Mucosa of rectum (tissue), 2 donors: ENCODE measurements around the gene DUSP16.

Source experiments
- H3K27ac ChIP-seq, 2 donors: one replicate each; pipeline ENCODE4 v1.7.0; 2013; ENCODE audit warnings: inconsistent platforms in 2 of 2, low read depth in 2 of 2, low read length in 2 of 2
- H3K27me3 ChIP-seq, 2 donors: one replicate each; pipeline ENCODE4 v1.7.0; 2013; ENCODE audit warnings: low read length in 2 of 2; ENCODE audit not compliant: control insufficient read depth in 2 of 2, insufficient read depth in 2 of 2
- H3K36me3 ChIP-seq, 2 donors: one replicate each; pipeline ENCODE4 v1.7.0; 2013; ENCODE audit warnings: low read length in 2 of 2; ENCODE audit not compliant: control insufficient read depth in 2 of 2, insufficient read depth in 2 of 2
- H3K4me1 ChIP-seq, 2 donors: one replicate each; pipeline ENCODE4 v1.7.0; 2013; ENCODE audit warnings: low read length in 2 of 2, mild to moderate bottlenecking in 1 of 2; ENCODE audit not compliant: control insufficient read depth in 2 of 2, insufficient read depth in 2 of 2
- H3K4me3 ChIP-seq, 2 donors: one replicate each; pipeline ENCODE4 v1.7.0; 2013; ENCODE audit warnings: low read length in 2 of 2
- H3K9ac ChIP-seq, 2 donors: one replicate each; pipeline ENCODE4 v1.7.0; 2013; ENCODE audit warnings: low read length in 2 of 2, low read depth in 1 of 2, mild to moderate bottlenecking in 1 of 2
- H3K9me3 ChIP-seq, 2 donors: one replicate each; pipeline ENCODE4 v1.7.0; 2013; ENCODE audit warnings: low read length in 2 of 2; ENCODE audit not compliant: control insufficient read depth in 2 of 2
- donor health status: healthy.
- donor health status: Normal muscosa, but diverticular disease.

The DUSP16 gene

DNA sequence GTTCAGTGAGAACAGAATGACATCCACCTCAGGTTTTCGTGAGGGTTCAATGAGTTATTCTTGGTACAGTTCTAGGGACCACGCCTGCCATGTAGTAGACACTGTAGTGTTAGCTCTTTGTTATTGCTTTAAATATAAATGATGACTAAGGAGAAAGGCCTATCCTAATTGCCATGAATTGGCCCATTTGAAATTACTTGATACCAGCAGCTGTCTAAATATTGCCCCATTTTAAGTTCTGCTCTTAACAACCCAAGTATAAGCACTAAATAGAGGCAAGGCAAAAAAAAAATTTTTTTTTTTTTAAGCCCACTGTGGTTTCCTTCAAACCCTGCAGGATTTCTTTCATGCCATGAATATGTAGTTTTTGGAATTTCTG lies 121.2 kb downstream of the DUSP16 start:
- Histone ChIP-seq H3K27ac (peak overlapping the region; percentile 56 to 59), H3K9ac (no peak overlapping the region)

DNA sequence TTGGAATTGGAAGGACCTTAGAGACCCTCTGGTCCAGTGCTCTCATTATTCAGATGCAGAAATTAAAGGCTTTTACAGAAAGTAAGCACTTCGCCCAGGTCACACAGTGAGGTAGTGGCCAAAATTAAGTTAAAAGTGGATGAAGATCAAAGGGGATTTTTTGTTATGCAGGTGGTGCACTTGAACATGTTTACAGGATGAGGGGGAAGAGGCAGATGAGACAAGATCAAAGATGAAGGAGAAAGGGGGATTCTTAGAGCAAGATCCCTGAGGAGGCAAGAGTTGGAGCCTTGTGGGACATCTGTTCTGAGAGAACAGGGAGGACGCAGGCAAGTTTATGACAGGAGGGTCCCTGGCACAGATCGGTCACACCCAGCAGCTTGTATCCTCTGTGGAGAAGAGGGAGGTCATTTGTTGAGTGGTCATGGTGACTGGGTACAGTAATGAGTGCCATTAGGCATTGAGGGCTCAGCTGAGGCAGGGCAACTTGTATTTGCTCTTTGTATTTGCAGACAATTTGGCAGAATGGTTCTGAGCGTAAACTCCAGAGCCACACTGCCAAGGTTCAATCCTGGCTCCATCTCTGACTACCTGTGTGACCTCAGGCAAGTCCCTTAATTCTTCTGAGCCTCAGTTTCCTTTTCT lies 121.8 kb downstream of the DUSP16 start:
- H3K36me3 ChIP-seq, result peaks cover under 1 to 7% of the 10 kb centered on the region in 2 donors
- no peaks in the 10 kb centered on the region for H3K27me3 ChIP-seq
- H3K4me1 ChIP-seq, result peaks cover 8 to 17% of the 10 kb centered on the region in 2 donors
- H3K4me3 ChIP-seq, result no peak overlapping the region
- H3K9ac ChIP-seq, result no peak overlapping the region
- no peaks in the 10 kb centered on the region for H3K9me3 ChIP-seq
- H3K27ac ChIP-seq, result peak overlapping the region; percentile 10 to 56

More for the DNA sequence above, 121.2 kb downstream of the DUSP16 start:
- Histone ChIP-seq H3K9me3 (no peaks in the 10 kb centered on the region), H3K4me1 (peaks cover 8 to 17% of the 10 kb centered on the region in 2 donors), H3K27me3 (no peaks in the 10 kb centered on the region), H3K36me3 (peaks cover 0 to 6% of the 10 kb centered on the region in 2 donors), H3K4me3 (no peak overlapping the region)

DNA sequence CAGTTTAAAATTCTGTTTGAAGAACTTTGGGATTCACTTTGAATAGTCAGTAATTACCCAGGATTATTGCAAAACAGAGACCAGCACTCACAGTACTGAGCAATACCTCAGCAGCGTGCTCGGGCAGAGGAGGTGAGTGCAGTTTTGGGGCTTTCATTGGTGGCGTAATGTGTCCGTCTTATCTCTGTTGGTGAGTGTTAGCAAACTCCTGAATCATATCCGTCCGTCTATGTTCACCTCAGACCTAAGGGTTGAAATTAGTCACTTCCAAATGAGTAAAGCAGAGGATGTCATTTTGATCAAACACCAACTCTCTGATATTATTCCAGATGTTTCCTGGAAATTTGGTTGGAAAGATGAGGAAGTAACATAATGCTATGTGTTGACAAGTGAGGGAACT lies 123.0 kb downstream of the DUSP16 start:
- Histone ChIP-seq H3K27ac (peak overlapping the region in 1 of 2 donors; percentile 32), H3K9ac (no peak overlapping the region), H3K9me3 (no peaks in the 10 kb centered on the region), H3K4me1 (peaks cover 8 to 17% of the 10 kb centered on the region in 2 donors), H3K27me3 (no peaks in the 10 kb centered on the region), H3K36me3 (peaks cover 2 to 7% of the 10 kb centered on the region in 2 donors), H3K4me3 (no peak overlapping the region)

DNA sequence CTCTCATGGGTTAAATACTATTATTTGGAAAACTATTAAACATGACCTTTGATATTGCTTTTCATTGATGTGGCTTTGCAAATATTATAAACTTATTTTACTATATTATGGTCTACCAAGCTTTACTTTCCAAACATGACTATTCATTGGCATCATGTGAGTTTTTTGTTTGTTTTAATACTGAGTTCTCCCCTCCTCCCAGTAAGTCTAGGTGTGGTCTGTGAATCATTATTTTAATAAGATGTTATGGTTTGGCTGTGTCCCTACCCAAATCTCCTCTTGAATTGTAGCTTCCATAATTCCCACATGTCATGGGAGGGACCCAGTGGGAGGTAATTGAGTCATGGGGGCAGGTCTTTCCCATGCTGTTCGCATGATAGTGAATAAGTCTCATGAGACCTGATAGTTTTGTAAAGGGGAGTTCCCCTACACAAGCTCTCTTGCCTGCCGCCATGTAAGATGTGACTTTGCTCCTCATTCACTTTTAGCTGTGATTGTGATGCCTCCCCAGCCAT lies 125.8 kb downstream of the DUSP16 start:
- H3K36me3 ChIP-seq, result peaks cover 2 to 7% of the 10 kb centered on the region in 2 donors
- H3K9me3 ChIP-seq, result no peaks in the 10 kb centered on the region
- H3K27me3 ChIP-seq, result no peaks in the 10 kb centered on the region
- no peak overlapping the region for H3K27ac ChIP-seq
- peaks cover 10 to 13% of the 10 kb centered on the region in 2 donors for H3K4me1 ChIP-seq
- no peak overlapping the region for H3K9ac ChIP-seq
- H3K4me3 ChIP-seq, result no peak overlapping the region

DNA sequence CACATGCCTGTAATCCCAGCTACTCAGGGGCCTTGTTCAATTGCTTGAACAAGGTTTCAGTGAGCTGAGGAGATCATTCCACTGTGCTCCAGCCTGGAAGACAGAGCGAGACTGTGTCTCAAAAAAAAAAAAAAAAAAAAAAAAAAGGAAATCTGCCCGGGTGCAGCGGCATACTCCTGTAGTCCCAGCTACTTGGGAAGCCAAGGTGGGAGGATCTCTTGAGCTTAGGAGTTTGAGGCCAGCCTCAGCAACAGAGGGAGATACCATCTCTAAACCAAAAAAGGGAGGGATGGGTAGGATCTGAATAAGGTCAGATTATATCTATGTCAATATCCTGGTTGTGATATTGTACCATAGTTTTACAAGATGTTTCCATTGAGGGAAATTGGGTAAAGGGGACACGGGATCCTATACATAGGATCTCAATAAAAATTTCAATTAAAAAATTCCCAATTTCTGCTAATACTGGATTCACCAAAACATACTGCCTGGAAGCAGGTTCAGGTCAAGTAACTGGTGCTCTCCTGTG lies 129.4 kb downstream of the DUSP16 start:
- no peak overlapping the region for H3K27ac ChIP-seq

DNA sequence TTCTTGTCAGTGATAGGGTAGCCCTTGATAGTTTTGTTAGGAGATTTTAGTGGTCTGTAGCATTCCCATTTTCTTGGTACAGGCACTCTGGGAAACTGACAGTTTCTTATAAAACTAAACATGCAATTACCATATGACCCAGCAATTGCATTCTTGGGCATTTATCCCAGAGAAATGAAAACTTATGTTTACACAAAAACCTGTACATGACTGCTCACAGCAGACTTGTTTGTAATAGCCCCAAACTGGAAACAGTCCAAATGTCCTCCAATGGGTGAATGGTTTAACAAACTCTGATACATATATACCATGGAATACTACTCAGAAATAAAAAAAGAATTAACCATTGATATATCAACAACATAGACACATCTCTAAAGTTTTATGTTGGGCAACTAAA lies 130.3 kb downstream of the DUSP16 start:
- Histone ChIP-seq H3K9me3 (no peaks in the 10 kb centered on the region), H3K4me3 (peak overlapping the region; percentile 14 to 20), H3K36me3 (peaks cover 2 to 4% of the 10 kb centered on the region in 2 donors), H3K4me1 (peaks cover 3 to 4% of the 10 kb centered on the region in 2 donors), H3K9ac (peak overlapping the region in 1 of 2 donors; percentile 24), H3K27me3 (no peaks in the 10 kb centered on the region), H3K27ac (peak overlapping the region; percentile 48 to 57)

More for the DNA sequence above, 129.4 kb downstream of the DUSP16 start:
- peaks cover 2 to 7% of the 10 kb centered on the region in 2 donors for H3K36me3 ChIP-seq
- H3K9me3 ChIP-seq, result no peaks in the 10 kb centered on the region
- H3K4me3 ChIP-seq, result no peak overlapping the region
- peaks cover 3 to 4% of the 10 kb centered on the region in 2 donors for H3K4me1 ChIP-seq
- no peaks in the 10 kb centered on the region for H3K27me3 ChIP-seq
- H3K9ac ChIP-seq, result no peak overlapping the region

DNA sequence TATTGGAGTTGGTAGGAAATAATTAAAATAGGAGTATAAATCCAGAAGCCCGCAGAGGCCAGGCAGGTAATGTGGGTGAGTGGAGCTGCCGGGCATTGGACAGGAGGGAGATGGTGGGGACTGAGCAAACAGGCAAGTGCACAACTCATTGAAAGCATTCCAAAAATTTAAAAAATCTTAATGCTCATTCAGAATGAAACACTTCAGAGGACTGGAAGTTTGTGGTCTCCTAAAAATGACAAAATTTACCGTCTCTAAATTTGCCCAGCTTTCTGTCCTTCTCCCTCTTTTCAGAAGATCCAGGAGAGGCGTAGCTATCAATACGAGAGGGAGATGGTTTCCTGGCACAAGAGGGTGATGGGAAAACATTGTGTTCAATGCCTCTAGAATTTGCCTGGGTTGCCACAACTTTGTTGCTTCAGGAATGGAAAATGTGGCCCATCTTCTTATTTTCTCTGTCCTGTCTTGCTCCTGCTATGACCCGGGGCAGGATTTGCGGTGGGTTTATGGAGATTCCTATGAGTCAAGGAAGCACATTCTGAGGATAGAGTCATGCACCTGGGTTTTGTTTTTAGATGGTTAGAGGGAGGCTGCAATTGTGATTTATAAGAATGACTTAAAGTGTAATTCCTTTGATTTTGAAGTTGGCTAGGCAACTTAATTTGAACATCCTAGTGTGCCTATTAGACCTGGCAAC lies 133.6 kb downstream of the DUSP16 start:
- Histone ChIP-seq H3K9ac (no peak overlapping the region), H3K9me3 (no peaks in the 10 kb centered on the region), H3K4me3 (no peak overlapping the region), H3K4me1 (peaks cover 3 to 4% of the 10 kb centered on the region in 2 donors), H3K27me3 (no peaks in the 10 kb centered on the region), H3K27ac (no peak overlapping the region), H3K36me3 (no peaks in the 10 kb centered on the region)

DNA sequence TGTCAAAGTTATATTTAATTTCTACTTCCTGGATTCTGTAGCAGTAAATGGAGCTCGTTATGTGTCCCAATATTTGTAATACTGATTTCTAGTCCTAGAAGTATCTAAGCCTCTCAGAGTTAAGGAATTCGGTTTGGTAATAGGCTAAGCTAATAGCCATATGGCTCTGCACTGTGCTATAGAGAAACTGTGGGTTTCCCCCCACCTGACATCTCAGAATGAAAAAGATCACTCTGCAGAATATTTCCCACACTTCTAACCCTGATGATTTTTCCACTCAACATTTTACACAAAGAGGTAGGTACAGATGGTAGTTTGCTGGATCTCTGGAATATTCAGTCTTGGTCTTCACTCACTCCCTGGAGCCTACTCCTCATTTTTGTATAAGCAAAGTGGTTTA lies 134.6 kb downstream of the DUSP16 start:
- Histone ChIP-seq H3K4me1 (peaks cover 3 to 4% of the 10 kb centered on the region in 2 donors), H3K4me3 (no peak overlapping the region), H3K36me3 (no peaks in the 10 kb centered on the region), H3K27ac (no peak overlapping the region), H3K9me3 (no peaks in the 10 kb centered on the region), H3K27me3 (no peaks in the 10 kb centered on the region), H3K9ac (no peak overlapping the region)

DNA sequence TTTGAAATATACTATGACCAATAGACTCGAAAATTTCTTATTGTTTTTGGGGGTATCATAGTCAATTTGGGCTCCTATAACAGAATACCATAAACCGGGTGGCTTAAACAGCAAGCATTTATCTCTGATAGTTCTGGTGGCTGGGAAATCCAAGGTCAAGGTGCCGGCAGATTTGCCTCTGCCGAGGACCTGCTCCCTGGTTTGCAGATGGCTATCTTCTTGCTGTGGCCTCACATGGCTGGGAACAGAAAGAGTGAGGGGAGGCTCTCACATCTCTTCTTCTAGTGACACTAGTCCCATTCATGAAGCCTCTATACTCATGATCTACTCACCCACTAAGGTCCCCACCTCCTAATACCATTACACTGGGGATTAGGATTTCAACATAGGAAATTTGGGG lies 135.1 kb downstream of the DUSP16 start:
- Histone ChIP-seq H3K27ac (no peak overlapping the region), H3K9ac (no peak overlapping the region), H3K36me3 (no peaks in the 10 kb centered on the region), H3K27me3 (no peaks in the 10 kb centered on the region), H3K4me3 (no peak overlapping the region), H3K4me1 (peaks cover 2 to 3% of the 10 kb centered on the region in 2 donors), H3K9me3 (no peaks in the 10 kb centered on the region)

DNA sequence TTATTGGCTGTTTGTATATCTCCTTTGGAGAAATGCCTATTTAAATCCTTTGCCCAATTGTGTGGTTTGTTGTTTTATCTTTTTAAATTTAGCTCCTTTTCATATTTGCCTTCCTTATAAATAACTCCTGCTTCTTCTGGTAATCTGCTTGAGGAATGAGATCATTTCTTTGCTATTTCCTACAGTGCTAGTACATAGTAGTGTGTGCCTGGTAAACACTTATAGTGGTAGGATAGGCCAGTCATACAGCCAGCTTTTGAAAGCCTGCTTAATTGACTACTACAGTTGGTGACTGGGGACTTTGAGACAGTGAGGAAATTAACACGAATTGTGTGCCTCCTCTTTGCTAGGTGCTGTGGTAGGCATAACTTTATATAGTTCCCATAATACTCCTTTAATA lies 137.0 kb downstream of the DUSP16 start:
- H3K27ac ChIP-seq, result no peak overlapping the region

More for the DNA sequence above, 137.0 kb downstream of the DUSP16 start:
- Histone ChIP-seq H3K4me3 (no peak overlapping the region), H3K4me1 (no peaks in the 10 kb centered on the region), H3K9me3 (no peaks in the 10 kb centered on the region), H3K27me3 (no peaks in the 10 kb centered on the region), H3K9ac (no peak overlapping the region), H3K36me3 (no peaks in the 10 kb centered on the region)
